GM18909 (cell line): Measurements from ENCODE around the gene DSCAML1.

ENCODE experiments used
- ATAC-seq: cut with Tn5 transposase; IDR thresholded peaks from one replicate; pipeline ENCODE4 v1.9.1; 2021; ENCODE audit warnings: mild to moderate bottlenecking; ENCODE audit not compliant: unreplicated experiment, poor library complexity

The DSCAML1 gene

GRCh38 chr11:117544130-117544800 is 252.8 kb downstream of the DSCAML1 start:
- no peak for ATAC-seq

GRCh38 chr11:117541211-117541610 is 255.8 kb downstream of the DSCAML1 start:
- no peak for ATAC-seq

DNA sequence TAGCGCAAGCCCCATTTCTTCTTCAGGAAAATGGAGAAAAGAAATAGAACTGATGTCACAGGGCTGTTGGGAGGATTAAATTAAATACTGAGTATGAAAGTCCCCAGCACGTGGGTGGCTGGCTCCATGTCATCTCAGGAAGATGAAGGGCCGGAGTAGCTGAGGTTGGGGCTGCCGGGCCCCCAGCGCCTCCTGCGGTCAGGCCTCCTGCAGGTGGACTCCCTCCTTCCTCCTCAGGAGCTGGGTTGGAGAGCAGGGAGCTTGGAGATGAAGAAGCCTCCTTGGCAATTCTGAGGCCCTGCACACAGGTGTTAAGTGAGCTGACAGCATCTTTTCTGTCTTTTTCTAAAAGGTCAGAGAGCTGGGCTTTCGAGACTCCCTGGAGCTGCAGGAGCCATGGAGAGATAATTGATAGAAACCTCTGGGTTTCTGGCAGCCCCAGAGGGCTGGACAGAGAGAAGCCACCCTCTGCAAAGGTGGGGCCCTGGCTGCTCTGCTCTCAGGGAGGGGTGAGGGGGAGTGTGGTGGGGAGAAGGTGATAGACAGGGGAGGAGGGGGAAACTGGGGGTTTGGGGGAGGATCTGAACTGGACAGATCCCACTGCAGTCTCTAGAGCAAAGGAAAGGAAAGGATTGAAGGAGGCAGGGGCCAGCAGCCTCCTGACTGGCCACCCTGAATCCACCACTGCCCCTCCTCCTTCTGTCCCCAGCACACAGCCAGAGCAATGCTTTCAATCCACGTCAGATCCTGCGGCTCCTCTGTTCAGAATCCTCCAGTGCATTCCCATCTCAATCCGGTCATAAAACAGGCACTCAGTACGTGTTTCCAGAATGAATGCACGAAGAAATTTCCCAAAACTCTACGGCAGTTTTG is 258.5 kb downstream of the DSCAML1 start:
- no peak for ATAC-seq

DNA sequence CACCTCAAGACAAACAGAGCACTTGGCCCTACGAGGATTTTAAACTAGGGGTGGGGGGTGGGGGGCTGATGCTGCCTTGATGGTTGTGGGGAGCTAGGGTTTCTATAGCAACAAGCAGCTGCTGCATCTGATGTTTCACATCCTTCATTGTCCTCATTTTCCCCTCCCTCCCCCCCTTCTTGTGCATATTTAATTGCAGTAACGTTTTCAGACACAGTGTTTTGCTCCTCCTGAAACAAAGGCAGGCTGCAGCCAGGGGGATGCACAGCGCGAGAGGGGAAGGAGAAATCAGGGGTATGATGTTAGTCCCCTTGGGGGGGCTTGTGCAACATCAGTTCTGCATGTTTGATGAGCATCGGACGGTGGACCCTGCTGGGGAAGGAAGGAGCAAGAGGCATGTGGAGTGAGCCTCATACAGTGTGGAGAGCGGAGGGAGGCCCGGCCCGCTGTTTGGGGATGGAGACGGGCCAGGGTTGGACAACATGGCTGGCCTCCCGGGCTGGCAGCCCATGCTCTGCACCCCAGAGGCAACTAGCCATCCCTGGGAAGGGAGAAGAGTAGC is 261.1 kb downstream of the DSCAML1 start:
- no peak for ATAC-seq

GRCh38 chr11:117535201-117535849 is 261.7 kb downstream of the DSCAML1 start:
- no peak for ATAC-seq

DNA sequence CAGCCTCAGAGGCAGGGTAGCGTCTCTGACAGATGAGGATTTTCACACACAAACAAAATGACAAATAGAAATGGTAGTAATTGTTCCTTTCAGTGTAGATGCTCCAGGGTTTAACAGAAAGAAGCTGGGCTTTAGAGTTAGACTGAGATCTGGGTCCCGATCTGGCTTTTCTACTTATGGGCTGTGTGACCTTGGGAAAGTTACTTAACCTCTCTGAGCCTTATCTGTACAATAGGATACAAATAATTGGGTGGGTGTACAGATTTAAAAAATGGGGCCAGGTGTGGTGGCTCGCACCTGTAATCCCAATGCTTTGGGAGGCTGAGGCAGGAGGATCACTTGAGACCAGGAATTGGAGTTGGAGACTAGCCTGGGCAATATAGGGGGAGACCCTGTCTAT is 264.4 kb downstream of the DSCAML1 start:
- no peak for ATAC-seq

- no peak for ATAC-seq
These were observed 267.2 kb downstream of the DSCAML1 start for GRCh38 chr11:117529816-117530215.

GRCh38 chr11:117528097-117528721 is 268.8 kb downstream of the DSCAML1 start:
- ATAC-seq: no peak

- no peak for ATAC-seq
These were observed 269.7 kb downstream of the DSCAML1 start for GRCh38 chr11:117527271-117527670.

DNA sequence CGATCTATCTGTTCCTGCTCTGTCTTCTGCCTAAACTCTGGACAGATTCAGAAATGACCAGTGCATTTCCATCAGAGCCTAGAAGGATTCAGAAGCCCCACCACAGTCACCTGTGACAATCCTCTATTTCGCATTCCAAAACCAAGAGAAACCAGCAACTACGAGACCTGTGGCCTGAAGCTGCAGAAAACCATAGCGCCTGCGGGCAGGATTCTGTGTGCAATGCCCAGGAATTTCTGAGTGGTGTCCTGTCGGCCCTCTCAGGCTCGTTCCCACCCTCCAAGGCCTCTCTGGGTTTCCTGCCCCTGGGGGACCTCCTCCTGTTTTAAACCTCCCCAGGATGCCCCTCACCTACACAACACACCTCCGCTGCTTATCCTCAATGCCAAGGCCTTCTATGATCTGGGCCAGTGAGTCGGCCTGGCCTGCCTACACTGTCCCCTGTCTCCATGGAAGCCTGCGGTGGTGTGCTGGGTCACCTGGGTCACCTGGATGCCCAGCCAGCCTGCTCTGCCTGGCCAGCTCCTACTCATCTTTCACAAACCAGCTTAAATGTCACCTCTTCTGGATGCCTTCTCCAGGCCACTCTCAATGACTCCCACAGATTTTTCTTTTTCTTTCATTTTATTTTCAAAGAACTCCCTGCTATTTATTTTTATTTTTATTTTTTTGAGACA is 271.0 kb downstream of the DSCAML1 start:
- ATAC-seq: no peak

DNA sequence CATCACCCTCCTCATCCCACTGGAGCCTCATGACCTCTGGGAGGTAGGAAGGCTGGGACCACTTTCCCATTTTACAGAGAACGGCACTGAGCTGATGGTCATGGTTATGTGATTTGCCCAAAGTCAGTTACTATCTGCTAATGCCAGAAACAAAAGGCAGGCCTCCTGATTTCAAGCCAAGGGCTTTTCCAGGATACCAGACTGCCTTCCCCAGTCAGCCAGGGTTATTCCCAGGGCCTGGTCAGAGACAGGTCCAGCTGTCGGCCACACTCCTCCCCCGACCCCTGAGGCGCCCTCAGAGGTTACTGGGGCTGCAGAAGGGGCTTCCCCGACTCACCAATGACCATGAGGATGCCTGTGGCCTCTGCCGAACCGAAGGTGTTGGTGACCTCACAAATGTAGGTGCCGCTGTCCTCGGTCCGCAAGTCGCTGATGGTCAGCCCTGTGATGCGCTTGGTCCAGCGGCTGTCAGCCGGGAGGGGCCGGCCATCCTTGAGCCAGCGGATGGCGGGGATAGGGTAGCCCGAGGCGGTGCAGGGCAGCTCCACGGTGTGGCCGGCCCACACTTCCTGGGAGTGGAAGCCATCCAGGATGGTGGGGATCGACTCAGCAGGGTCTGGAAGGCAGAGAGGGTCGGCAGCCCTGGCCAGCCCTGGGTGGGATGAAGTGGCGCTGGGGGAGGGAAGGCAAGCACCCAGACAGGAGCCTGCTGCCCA is 272.4 kb downstream of the DSCAML1 start:
- no peak for ATAC-seq

DNA sequence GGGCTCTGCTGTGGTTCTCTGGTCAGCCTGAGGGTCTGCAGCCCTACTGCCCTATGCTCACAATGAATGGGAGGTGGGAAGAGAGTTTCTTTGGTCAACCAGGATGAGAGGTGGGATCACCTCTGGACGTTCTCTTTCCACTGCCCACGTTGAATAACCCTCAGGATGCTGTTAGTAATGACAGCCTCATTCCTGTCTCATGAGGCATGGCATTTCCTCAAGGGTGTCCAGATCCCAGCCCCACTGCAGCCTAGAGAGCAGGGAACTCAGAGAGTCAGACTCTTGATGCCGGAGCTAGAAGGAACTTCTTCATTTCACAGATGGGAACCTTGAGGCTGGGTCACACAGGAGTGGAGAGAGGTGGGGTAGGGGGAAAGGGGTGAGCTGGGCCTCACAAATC is 273.3 kb downstream of the DSCAML1 start:
- ATAC-seq: no peak

- ATAC-seq: no peak
These were observed 275.0 kb downstream of the DSCAML1 start for GRCh38 chr11:117521974-117522373.

- no peak for ATAC-seq
These were observed 276.1 kb downstream of the DSCAML1 start for GRCh38 chr11:117520966-117521365.

- no peak for ATAC-seq
These were observed 276.8 kb downstream of the DSCAML1 start for GRCh38 chr11:117520201-117520600.

DNA sequence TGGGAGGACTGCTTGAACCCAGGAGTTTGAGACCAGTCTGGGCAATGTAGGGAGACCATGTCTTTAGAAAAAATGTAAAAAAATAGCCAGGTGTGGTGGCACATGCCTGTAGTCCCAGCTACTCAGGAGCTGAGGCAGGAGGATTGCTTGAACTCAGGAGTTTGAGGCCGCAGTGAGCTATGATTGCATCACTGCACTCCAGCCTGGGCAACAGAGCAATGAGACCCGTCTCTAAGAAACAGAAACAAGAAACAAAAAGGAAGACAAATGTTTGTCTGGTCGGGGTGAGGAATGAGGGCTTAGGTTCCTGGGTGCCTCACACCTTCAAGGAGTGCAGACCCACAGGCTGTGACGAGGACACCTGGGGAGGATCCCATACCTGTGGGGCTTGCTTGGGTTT is 277.4 kb downstream of the DSCAML1 start:
- no peak for ATAC-seq

GRCh38 chr11:117519170-117519569 is 277.8 kb downstream of the DSCAML1 start:
- no peak for ATAC-seq

GRCh38 chr11:117518455-117518854 is 278.6 kb downstream of the DSCAML1 start:
- ATAC-seq: no peak

DNA sequence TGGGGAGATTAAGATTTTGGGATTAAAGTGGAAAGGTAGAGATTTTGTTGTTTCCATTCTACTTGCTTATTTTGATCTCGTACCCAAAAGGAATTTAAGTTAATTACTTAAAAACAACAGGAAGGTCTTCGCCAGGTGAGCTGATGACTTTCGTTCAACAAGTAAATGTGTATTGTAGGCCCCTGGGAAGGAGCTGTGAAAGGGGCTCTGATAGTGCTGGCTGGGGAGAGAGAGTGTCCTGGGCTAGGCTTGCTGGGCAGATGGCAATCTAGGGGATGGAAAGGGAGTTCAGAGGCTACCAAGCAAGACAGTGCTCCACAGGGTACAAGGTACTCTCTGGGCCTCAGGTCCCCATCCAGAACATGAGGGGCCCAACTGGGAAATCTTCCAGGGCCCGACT is 279.9 kb downstream of the DSCAML1 start:
- ATAC-seq: no peak
